Suprapubic skin (tissue), 4 donors: ENCODE results near the gene CDC42BPA. TPM values are rescaled to one million over a fixed set of nuclear protein-coding genes. Genes with fewer than 3 reads are reported as not detected.

Source experiments
- DNase-seq, 2 donors: peaks; one replicate each; pipeline ENCODE4 v3.0.0-alpha.2; 2019; ENCODE audit warnings: low spot score in 2 of 2
- H3K27ac ChIP-seq: fragments of 200-600 bp; sonication (generic); one replicate; pipeline ENCODE4 v1.5.1; 2019
- H3K27me3 ChIP-seq: fragments of 200-600 bp; sonication (generic); one replicate; pipeline ENCODE4 v1.5.1; 2019
- H3K36me3 ChIP-seq: fragments of 200-600 bp; sonication (generic); one replicate; pipeline ENCODE4 v1.5.1; 2019
- H3K4me1 ChIP-seq: fragments of 200-600 bp; sonication (generic); one replicate; pipeline ENCODE4 v1.5.1; 2019
- H3K4me3 ChIP-seq: fragments of 200-600 bp; sonication (generic); one replicate; pipeline ENCODE4 v1.5.1; 2019; ENCODE audit warnings: mild to moderate bottlenecking
- H3K9me3 ChIP-seq: fragments of 200-600 bp; sonication (generic); one replicate; pipeline ENCODE4 v1.5.1; 2019
- CTCF ChIP-seq, 2 donors: fragments of 200-600 bp in 1 of 2; fragments of 450-650 bp in 1 of 2; sonication (generic) in 1 of 2; IDR thresholded peaks; one replicate each; pipeline ENCODE4 v1.5.1; 2016 to 2019; ENCODE audit warnings: antibody characterized with exemption in 2 of 2, mild to moderate bottlenecking in 1 of 2, moderate library complexity in 1 of 2
- EP300 ChIP-seq: sonication (generic); formaldehyde crosslinking; IDR thresholded peaks from one replicate; pipeline ENCODE4 v1.6.1; 2017; ENCODE audit warnings: antibody characterized with exemption
- POLR2A ChIP-seq, 2 donors: fragments of 450-650 bp; IDR thresholded peaks; one replicate each; pipeline ENCODE4 v1.6.1; 2017; ENCODE audit warnings: antibody characterized with exemption in 2 of 2, mild to moderate bottlenecking in 2 of 2, moderate library complexity in 2 of 2
- POLR2AphosphoS5 ChIP-seq, 3 donors: sonication (generic); formaldehyde crosslinking; IDR thresholded peaks; one replicate each; pipeline ENCODE4 v1.6.1; 2017; ENCODE audit warnings: antibody characterized with exemption in 3 of 3
- WGBS: methylation state at CpG from one replicate; pipeline ENCODE4 v1.1.5; 2018; 5-methylcytosine and 5-hydroxymethylcytosine counted together
- total RNA-seq, 4 donors: library from RNA; depleted of rRNA; stranded (reverse); fragments of >200 nt; gene quantifications; one replicate each; pipeline ENCODE4 v1.1.0, GENCODE V29; 2016

The CDC42BPA gene
- total RNA-seq, 4 donors from 2014 or later: 12.2 to 54.6 (median 14.9) TPM

DNA sequence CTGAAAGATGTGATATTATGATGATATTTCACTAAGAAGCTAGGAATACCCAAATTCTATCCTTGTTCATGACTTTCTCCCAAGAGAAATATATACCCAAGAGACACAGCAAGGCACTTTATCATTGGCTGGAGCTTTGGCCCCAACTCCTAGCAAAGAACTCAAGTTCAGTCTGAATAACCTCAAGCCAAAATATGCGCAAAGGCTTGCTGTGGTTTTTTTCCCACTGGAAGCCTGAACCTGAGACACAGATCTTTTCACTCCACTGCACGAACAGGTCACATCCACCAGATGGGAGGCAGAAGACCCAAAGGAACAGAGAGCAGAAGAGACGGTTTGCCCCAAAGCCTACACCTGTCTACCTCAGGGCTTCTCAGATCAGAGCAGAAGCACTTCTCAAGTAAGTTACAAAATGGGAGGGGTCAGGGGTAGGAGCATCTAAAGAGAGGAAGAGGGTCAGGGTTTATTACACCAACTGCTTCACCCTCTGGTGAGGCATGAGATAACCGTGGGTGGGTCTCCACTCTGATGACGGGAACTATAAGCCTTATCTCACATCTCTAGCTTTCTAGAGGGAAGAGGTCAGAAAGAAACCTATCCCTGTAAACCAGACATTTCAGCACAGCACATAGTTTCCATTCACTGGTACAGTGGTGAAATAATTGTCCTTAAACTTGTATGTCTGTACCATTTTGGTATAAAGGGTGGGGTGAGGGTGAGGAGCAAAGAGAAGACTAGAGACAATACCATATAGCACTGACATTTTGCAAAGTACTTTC is 17.1 kb upstream of the CDC42BPA start:
- DNase-seq: no peak
- 86% methylated on average over 5 of the region's 5 CpGs for WGBS
- no peak for TF ChIP-seq CTCF (IDR thresholded peaks at IDR 0.05)
- TF ChIP-seq POLR2AphosphoS5 (IDR thresholded peaks at IDR 0.05): no peak
- no peak for TF ChIP-seq EP300
- TF ChIP-seq POLR2A (IDR thresholded peaks at IDR 0.05): no peak
- Histone ChIP-seq H3K27ac (no peak overlapping the region), H3K4me3 (no peak overlapping the region), H3K27me3 (no peaks in the 10 kb centered on the region), H3K36me3 (no peaks in the 10 kb centered on the region), H3K4me1 (no peaks in the 10 kb centered on the region), H3K9me3 (no peaks in the 10 kb centered on the region)

DNA sequence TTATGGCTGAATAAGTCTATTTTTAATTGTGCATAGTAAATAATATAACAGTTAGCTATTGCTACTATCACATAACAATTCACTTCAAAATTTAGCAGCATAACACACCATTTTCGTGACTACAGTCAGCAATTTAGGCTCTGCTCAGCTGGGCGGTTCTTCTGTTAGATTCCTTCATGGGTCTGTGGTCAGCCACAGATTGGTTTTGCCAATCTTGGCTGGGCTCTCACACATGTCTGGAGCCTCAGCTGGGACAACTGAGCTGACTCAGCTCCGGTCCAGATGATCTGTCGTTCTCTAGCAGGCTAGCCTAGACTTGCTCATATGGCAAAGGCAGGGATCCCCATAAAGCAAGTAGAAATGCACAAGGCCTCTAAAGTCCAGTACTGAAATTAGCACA is 15.1 kb upstream of the CDC42BPA start:
- H3K4me3 ChIP-seq: no peak overlapping the region
- no peak overlapping the region for H3K27ac ChIP-seq
- no peak for DNase-seq
- H3K36me3 ChIP-seq: no peaks in the 10 kb centered on the region
- no peaks in the 10 kb centered on the region for H3K4me1 ChIP-seq
- WGBS: 80% methylated on average over 4 of the region's 4 CpGs
- no peak for TF ChIP-seq POLR2AphosphoS5 (IDR thresholded peaks at IDR 0.05)
- no peak for TF ChIP-seq CTCF (IDR thresholded peaks at IDR 0.05)
- no peak for TF ChIP-seq EP300
- no peak for TF ChIP-seq POLR2A (IDR thresholded peaks at IDR 0.05)
- no peaks in the 10 kb centered on the region for H3K9me3 ChIP-seq
- no peaks in the 10 kb centered on the region for H3K27me3 ChIP-seq

GRCh38 chr1:227330279-227331076 is 12.2 kb upstream of the CDC42BPA start:
- Histone ChIP-seq H3K27ac (no peak overlapping the region), H3K27me3 (no peaks in the 10 kb centered on the region), H3K36me3 (no peaks in the 10 kb centered on the region), H3K9me3 (no peaks in the 10 kb centered on the region), H3K4me1 (no peaks in the 10 kb centered on the region), H3K4me3 (no peak overlapping the region)
- no peak for TF ChIP-seq EP300
- TF ChIP-seq POLR2A (IDR thresholded peaks at IDR 0.05): no peak
- 91% methylated on average over 8 of the region's 8 CpGs for WGBS
- no peak for DNase-seq

GRCh38 chr1:227328405-227329019 is 10.2 kb upstream of the CDC42BPA start:
- no peak for DNase-seq
- H3K4me1 ChIP-seq: no peaks in the 10 kb centered on the region
- no peaks in the 10 kb centered on the region for H3K36me3 ChIP-seq
- TF ChIP-seq POLR2AphosphoS5 (IDR thresholded peaks at IDR 0.05) (no peak), POLR2A (IDR thresholded peaks at IDR 0.05) (no peak), EP300 (no peak), CTCF (IDR thresholded peaks at IDR 0.05) (no peak)
- H3K27me3 ChIP-seq: no peaks in the 10 kb centered on the region
- 89% methylated on average over 6 of the region's 6 CpGs for WGBS
- no peak overlapping the region for H3K27ac ChIP-seq
- H3K4me3 ChIP-seq: no peak overlapping the region
- H3K9me3 ChIP-seq: no peaks in the 10 kb centered on the region

- DNase-seq: no peak
- Histone ChIP-seq H3K27me3 (no peaks in the 10 kb centered on the region), H3K9me3 (no peaks in the 10 kb centered on the region), H3K36me3 (no peaks in the 10 kb centered on the region), H3K4me3 (no peak overlapping the region), H3K4me1 (no peaks in the 10 kb centered on the region), H3K27ac (no peak overlapping the region)
- no peak for TF ChIP-seq EP300
- TF ChIP-seq CTCF (IDR thresholded peaks at IDR 0.05): no peak
- no peak for TF ChIP-seq POLR2AphosphoS5 (IDR thresholded peaks at IDR 0.05)
- TF ChIP-seq POLR2A (IDR thresholded peaks at IDR 0.05): no peak
- whole genome bisulfite sequencing: 97% methylated on average over 3 of the region's 3 CpGs
Observed at GRCh38 chr1:227325156-227325555, 6.9 kb upstream of the CDC42BPA start.
